BJ (cell line): ENCODE results near the gene TTC21B. TPM values are rescaled to one million over a fixed set of nuclear protein-coding genes. Genes with fewer than 3 reads are reported as not detected.

Experiments
- CTCF ChIA-PET: fragments of 350-600 bp; formaldehyde crosslinking; extraction: SDS; loops from one replicate; lab custom pipeline; 2021; ENCODE audit warnings: antibody characterized with exemption, inconsistent platforms; lab: Yijun Ruan, JAX
- POLR2A ChIA-PET: fragments of 300-600 bp; sonication (Branson Sonifier 250); formaldehyde crosslinking; extraction: SDS; loops from one replicate; lab custom pipeline; 2021; ENCODE audit warnings: antibody characterized with exemption; lab: Charles Lee
- DNase-seq: peaks from one replicate; pipeline ENCODE4 v3.0.0-alpha.2; 2011; ENCODE audit warnings: low read depth
- H3K27me3 ChIP-seq: 2 replicates; pipeline ENCODE4 v1.6.0; 2011; ENCODE audit warnings: low read length; ENCODE audit not compliant: control insufficient read depth, insufficient read depth
- H3K36me3 ChIP-seq: 2 replicates; pipeline ENCODE4 v1.5.1; 2011; ENCODE audit warnings: low read length; ENCODE audit not compliant: control insufficient read depth, insufficient read depth
- H3K4me3 ChIP-seq: 2 replicates; pipeline ENCODE4 v1.5.1; 2011; ENCODE audit warnings: low read depth, mild to moderate bottlenecking, control low read depth, low read length
- polyA plus RNA-seq: library from polyadenylated mRNA; depleted of rRNA; stranded (reverse); fragments of >200 nt; gene quantifications from 2 replicates; pipeline ENCODE4 v1.2.3, GENCODE V29; 2011
- TF ChIP-seq, protein P1 (sequence below): IDR thresholded peaks from 2 replicates; pipeline ENCODE4 v1.5.1; 2011; ENCODE audit warnings: low read depth, mild to moderate bottlenecking, control low read depth, inconsistent platforms, low read length, moderate library complexity; ENCODE audit not compliant: insufficient read depth

TTC21B gene
- polyA plus RNA-seq, 1 experiment = 12.1 TPM

DNA sequence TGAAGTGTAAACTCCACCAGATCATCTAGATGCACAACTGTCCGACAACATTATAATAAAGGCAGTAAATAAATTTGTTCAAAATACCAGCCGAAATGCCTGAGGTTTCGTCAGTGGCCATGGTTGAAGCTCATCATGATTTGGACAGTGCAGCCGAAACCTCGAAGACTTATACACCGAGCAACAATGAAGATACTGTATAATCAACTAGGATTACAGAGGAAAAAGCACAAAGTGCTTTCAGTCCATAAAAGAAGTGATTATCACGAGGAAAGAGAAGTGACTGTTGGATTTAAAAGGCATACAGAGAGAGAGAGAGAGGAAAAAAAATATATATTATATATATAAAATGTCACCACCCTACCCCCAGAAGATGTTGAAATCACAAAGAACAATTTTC is 107.5 kb downstream of the TTC21B start:
- POLR2A ChIA-PET = no interaction called here
- H3K36me3 ChIP-seq = no peaks in the 10 kb centered on the region
- TF ChIP-seq, protein P1, sequence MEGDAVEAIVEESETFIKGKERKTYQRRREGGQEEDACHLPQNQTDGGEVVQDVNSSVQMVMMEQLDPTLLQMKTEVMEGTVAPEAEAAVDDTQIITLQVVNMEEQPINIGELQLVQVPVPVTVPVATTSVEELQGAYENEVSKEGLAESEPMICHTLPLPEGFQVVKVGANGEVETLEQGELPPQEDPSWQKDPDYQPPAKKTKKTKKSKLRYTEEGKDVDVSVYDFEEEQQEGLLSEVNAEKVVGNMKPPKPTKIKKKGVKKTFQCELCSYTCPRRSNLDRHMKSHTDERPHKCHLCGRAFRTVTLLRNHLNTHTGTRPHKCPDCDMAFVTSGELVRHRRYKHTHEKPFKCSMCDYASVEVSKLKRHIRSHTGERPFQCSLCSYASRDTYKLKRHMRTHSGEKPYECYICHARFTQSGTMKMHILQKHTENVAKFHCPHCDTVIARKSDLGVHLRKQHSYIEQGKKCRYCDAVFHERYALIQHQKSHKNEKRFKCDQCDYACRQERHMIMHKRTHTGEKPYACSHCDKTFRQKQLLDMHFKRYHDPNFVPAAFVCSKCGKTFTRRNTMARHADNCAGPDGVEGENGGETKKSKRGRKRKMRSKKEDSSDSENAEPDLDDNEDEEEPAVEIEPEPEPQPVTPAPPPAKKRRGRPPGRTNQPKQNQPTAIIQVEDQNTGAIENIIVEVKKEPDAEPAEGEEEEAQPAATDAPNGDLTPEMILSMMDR = no peak
- no peak overlapping the region for H3K4me3 ChIP-seq
- CTCF ChIA-PET = interaction anchor here (0.7 kb wide), 1 partner anchor 64 kb away, joined by 3 read pairs; no protein-coding TSS in a partner anchor
- no peak for DNase-seq
- no peaks in the 10 kb centered on the region for H3K27me3 ChIP-seq

DNA sequence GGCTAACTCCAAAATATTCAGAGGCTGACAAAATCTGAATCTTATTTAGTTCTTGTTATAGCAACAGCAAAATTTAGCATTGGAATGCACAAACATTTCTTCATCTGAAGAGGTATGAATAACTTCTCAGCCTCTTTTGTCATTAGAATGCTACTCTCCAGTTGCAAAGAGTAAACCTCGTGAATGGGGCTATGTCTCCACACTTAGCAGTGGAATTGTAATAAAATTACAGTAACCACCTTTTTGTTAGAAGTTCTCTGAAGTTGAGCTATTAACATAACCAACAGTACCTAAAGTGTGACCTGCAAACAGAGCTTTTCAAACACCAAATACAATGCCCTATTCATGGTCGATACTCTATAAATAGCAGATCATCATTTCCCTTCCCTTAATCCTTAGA is 109.4 kb downstream of the TTC21B start:
- H3K36me3 ChIP-seq = no peaks in the 10 kb centered on the region
- no peak for DNase-seq
- no peak overlapping the region for H3K4me3 ChIP-seq
- TF ChIP-seq, protein P1 = no peak
- H3K27me3 ChIP-seq = no peaks in the 10 kb centered on the region
- POLR2A ChIA-PET = no interaction called here
- CTCF ChIA-PET = interaction anchor here (1.0 kb wide), 1 partner anchor 15 kb away, joined by 3 read pairs; no protein-coding TSS in a partner anchor

DNA sequence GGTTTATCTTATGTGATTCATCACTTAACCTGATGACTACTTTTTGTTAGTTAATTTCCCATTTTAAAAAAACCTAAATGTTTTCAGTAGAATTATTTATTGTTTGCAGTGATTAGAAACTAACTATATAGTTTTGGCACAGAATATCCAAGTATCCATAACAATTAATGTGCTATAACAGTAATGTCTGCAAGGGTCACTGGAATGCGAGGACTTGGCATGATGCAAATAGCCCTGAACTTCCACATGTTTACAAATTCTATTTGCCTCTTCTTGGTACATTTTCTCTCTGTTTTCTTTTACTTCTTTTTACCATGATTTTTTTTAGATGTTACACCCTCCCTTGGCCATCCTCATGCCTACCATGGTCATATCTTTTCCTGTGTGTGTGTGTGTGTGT is 110.2 kb downstream of the TTC21B start:
- TF ChIP-seq, protein P1 = no peak
- no peak overlapping the region for H3K4me3 ChIP-seq
- ChIA-PET CTCF (interaction anchor here (1.0 kb wide), 1 partner anchor 14 kb away, joined by 3 read pairs; no protein-coding TSS in a partner anchor), POLR2A (no interaction called here)
- no peaks in the 10 kb centered on the region for H3K36me3 ChIP-seq
- H3K27me3 ChIP-seq = no peaks in the 10 kb centered on the region
- no peak for DNase-seq

- ChIA-PET POLR2A (no interaction called here), CTCF (interaction anchor here (0.7 kb wide), 1 partner anchor 176 kb away, joined by 3 read pairs; no protein-coding TSS in a partner anchor)
- no peak for DNase-seq
- H3K36me3 ChIP-seq = no peaks in the 10 kb centered on the region
- no peak overlapping the region for H3K4me3 ChIP-seq
- TF ChIP-seq, protein P1 = no peak
- H3K27me3 ChIP-seq = no peaks in the 10 kb centered on the region
Measured at GRCh38 chr2:165840333-165840958, 113.1 kb downstream of the TTC21B start.

- TF ChIP-seq, protein P1 = no peak
- CTCF ChIA-PET = no interaction called here
- POLR2A ChIA-PET = no interaction called here
- Histone ChIP-seq H3K27me3 (no peaks in the 10 kb centered on the region), H3K36me3 (no peaks in the 10 kb centered on the region), H3K4me3 (no peak overlapping the region)
- no peak for DNase-seq
Measured at GRCh38 chr2:165839610-165840009, 114.0 kb downstream of the TTC21B start.
